ACC112 (cell line): ENCODE results near the gene APOL3.
"Not testable (repeated sequence)": the region's sequence is repeated elsewhere in the genome, so short reads cannot be mapped to it uniquely, and the experiment has no call there.

Experiments used
- H2AFZ ChIP-seq: fragments of 200-600 bp; sonication (generic); one replicate; pipeline ENCODE4 v1.6.0; 2017; ENCODE audit warnings: antibody characterized with exemption, low read length; ENCODE audit not compliant: unreplicated experiment
- H3K27ac ChIP-seq: fragments of 200-600 bp; sonication (generic); 2 replicates; pipeline ENCODE4 v1.5.1; 2014; ENCODE audit warnings: low read depth, mild to moderate bottlenecking, antibody characterized with exemption, low read length, moderate library complexity
- H3K27me3 ChIP-seq: fragments of 200-600 bp; sonication (generic); 2 replicates; pipeline ENCODE4 v1.6.1; 2014; ENCODE audit warnings: mild to moderate bottlenecking, antibody characterized with exemption, low read length, moderate library complexity, mixed read lengths; ENCODE audit not compliant: insufficient read depth
- H3K36me3 ChIP-seq: fragments of 200-600 bp; sonication (generic); 2 replicates; pipeline ENCODE4 v1.6.1; 2016; ENCODE audit warnings: mild to moderate bottlenecking, antibody characterized with exemption, low read length, moderate library complexity, mixed read lengths; ENCODE audit not compliant: insufficient read depth
- H3K4me1 ChIP-seq: fragments of 200-600 bp; sonication (generic); one replicate; pipeline ENCODE4 v1.6.1; 2016; ENCODE audit warnings: low read length, mixed read lengths; ENCODE audit not compliant: insufficient read depth, unreplicated experiment, control insufficient read depth
- H3K4me3 ChIP-seq: fragments of 200-600 bp; sonication (generic); 2 replicates; pipeline ENCODE4 v1.5.1; 2014; ENCODE audit warnings: mild to moderate bottlenecking, low read depth, low read length
- H3K79me2 ChIP-seq: fragments of 200-600 bp; sonication (generic); one replicate; pipeline ENCODE4 v1.6.0; 2016; ENCODE audit warnings: low read length; ENCODE audit not compliant: control insufficient read depth, unreplicated experiment, insufficient read depth

Gene APOL3

DNA sequence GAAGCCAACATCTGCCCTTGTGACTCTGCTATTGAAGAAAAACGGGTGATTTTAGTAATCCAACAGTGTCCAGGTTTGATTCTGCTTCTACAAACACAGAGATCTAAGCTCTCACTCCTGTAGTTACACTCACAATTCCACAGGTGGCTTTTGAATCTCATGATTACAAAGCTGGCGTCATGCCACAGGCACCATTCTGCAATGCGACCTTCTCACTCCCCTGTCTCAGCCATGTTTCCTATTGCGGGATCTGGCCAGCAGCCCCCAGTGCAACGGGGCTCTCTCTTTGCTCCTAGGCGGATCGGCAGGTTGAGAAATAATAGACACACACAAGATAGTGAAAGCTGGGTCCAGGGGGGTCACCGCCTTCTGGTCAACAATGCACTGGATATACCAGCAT is 42.4 kb upstream of the APOL3 start:
- not testable (repeated sequence) for H3K4me1 ChIP-seq, H3K79me2 ChIP-seq, H3K27me3 ChIP-seq, H2AFZ ChIP-seq, H3K4me3 ChIP-seq, H3K36me3 ChIP-seq, H3K27ac ChIP-seq

DNA sequence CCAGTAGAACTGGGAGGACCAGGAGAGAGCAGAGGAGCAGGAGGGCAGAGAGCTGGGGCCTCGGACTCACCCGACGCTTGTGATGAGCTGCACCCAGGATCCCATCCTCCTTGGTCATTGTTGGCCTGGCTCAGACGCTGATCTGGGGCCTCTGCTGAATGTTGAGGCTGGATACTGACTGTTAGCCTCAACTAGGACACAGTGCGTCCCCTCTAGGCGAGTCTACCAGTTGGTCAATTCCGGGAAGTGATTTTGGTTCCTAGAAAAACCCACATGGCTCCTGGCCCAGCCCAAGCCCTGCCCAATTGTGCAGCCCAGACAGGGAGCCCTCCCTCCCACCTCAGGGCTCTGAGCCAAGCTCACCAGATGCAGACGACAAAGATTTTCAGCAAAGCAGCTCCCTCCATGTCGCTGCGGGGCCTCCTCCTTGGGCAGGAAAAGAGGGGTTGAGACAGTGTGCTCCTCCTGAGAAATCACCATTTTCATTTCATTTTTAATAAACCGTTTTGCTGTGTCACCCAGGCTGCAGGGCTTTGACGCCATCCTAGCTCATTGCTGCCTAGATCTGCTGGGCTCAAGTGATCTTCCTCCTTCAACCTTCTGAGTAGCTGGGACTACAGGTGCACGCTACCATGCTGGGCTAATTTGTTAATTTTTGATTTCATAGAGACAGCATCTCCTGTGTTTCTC is 41.2 kb upstream of the APOL3 start, which contains the start of gene APOL4:
APOL4 (minus strand) TSS at position 180 of the 690 bp plus-strand sequence; CDS start at position 105, 75 bp downstream.
- no peaks in the 10 kb centered on the region for H3K79me2 ChIP-seq
- H3K4me3 ChIP-seq, result no peak within 1 kb of the TSS
- H3K4me1 ChIP-seq, result no peaks in the 10 kb centered on the region
- no peak within 1 kb of the TSS for H3K27ac ChIP-seq
- H3K27me3 ChIP-seq, result no peaks in the 10 kb centered on the region
- H3K36me3 ChIP-seq, result no peaks in the 10 kb centered on the region
- no peak within 1 kb of the TSS for H2AFZ ChIP-seq

DNA sequence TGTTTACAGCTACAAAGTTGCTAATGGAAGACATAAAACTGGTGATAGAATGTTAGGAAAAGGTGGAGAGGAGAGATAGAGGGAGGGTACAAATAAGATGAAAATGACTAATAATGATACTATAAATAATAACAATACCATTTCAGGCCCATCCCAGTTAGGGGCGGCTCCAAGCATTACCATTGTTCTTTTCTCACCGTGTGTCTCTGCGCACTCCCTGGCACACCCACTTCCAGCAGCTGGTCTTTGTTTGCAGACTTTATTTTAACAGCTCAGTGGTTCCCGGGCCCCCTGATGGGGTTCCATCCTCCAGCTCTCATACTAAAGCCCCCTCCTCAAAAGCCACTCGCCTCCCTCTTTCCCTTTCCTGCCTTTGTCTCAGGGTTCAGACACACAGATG is 40.5 kb upstream of the APOL3 start:
- H3K27ac ChIP-seq, H2AFZ ChIP-seq, H3K4me1 ChIP-seq, H3K79me2 ChIP-seq, H3K36me3 ChIP-seq, H3K4me3 ChIP-seq, H3K27me3 ChIP-seq: not testable (repeated sequence)

DNA sequence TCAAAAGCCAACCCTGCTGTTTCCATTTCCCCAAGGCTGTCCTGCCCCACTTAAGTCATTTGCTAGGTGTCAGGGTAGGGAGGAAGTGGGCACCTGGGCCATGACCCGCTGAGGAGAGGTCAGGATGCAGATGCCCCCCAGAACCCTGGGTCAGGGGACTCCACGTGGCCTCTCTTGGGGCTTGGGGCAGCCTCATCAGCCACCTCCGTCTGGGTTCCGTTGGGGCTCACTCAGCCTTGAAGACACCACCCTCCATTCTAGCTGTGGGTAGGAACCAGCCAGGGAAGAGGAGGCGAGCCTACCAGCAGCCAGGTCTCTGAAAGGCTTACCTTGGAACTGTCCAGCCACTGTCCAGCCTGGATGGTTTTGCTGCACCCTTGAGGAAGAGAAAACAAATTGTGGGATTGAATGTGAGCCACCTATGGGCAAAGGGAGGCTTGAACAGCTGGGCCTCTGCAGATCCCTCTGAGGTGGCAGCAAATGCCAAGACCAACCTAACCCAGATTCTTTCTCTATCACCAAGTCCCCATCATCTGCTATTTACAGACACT is 38.5 kb upstream of the APOL3 start:
- Histone ChIP-seq H3K27ac (no peak overlapping the region), H3K36me3 (no peaks in the 10 kb centered on the region), H2AFZ (no peak overlapping the region), H3K4me3 (no peak overlapping the region), H3K79me2 (no peaks in the 10 kb centered on the region), H3K27me3 (no peaks in the 10 kb centered on the region), H3K4me1 (no peaks in the 10 kb centered on the region)

DNA sequence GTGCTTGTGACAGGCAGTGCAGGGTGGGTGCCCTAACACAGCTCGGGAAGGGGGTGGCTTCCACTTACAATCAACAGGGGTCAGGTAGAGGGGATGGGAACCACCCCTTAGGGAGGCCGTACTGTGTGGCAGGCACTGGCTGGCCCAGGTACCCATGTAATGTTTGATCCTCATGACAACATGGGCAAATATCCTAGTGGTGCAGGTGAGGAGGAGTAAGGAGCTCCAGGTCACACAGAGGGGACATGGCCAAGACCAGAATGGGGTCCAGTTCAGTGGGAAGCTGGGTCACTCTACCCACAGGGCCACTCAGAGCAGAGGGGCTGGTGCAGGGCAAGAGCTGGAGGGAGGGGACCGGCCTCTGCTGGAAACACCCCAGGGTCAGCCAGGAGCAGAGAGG is 38.0 kb upstream of the APOL3 start:
- Histone ChIP-seq H3K27ac (no peak overlapping the region), H3K4me3 (no peak overlapping the region), H3K4me1 (no peaks in the 10 kb centered on the region), H3K27me3 (no peaks in the 10 kb centered on the region), H2AFZ (no peak overlapping the region), H3K36me3 (no peaks in the 10 kb centered on the region), H3K79me2 (no peaks in the 10 kb centered on the region)

DNA sequence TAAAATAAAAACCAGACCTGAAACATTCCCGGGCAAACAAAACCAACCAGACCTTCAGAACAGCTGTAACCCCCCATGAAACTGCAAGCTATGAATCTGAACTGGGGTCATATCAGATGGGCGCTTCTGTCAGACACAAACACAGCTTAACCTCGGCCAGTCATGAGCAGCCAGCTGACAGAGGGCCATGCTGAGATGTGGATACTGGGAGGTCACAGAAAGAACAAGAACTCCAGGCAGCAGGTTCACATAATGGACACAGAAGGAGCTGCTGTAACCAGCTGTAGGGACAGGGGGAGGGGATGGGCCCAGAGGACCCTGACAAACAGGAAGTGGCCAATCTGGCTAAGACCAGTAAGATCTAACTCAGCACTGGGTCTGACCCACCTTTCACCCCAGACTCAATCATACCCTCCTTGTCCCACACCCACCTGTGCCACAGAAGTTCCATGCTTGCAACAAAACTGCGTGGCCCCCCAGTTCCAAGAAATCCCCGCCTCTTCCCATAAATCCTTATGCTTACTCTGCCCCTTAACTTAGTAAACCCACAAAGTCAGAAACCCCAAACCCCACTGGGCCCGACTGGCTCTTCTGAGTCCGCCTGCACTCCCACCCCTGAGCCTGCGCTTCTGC is 37.1 kb upstream of the APOL3 start:
- no peak overlapping the region for H2AFZ ChIP-seq
- H3K27ac ChIP-seq, result no peak overlapping the region
- H3K36me3 ChIP-seq, result no peaks in the 10 kb centered on the region
- no peaks in the 10 kb centered on the region for H3K27me3 ChIP-seq
- H3K79me2 ChIP-seq, result no peaks in the 10 kb centered on the region
- H3K4me1 ChIP-seq, result no peaks in the 10 kb centered on the region
- no peak overlapping the region for H3K4me3 ChIP-seq

DNA sequence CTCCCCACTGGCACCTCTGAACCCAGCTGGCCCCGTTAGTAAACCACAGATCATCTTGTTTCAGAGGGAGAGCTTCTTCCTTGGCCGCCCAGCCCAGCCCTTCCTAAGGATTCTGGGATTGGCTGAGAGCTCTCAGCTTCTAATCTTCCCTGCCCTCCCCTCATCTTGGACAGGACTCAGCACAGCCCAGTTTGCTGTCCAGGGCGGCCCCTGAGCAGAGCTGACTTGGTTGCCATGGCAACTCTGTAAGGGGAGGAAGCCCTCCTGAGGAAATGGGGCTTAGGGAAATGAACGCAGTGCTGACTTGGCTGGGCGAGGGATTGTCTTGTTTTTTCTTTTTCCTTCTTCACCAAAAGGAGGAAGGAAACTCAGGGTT is 36.5 kb upstream of the APOL3 start:
- no peaks in the 10 kb centered on the region for H3K4me1 ChIP-seq
- H3K27me3 ChIP-seq, result no peaks in the 10 kb centered on the region
- H3K27ac ChIP-seq, result no peak overlapping the region
- H3K36me3 ChIP-seq, result no peaks in the 10 kb centered on the region
- no peak overlapping the region for H2AFZ ChIP-seq
- H3K79me2 ChIP-seq, result no peaks in the 10 kb centered on the region
- H3K4me3 ChIP-seq, result no peak overlapping the region

DNA sequence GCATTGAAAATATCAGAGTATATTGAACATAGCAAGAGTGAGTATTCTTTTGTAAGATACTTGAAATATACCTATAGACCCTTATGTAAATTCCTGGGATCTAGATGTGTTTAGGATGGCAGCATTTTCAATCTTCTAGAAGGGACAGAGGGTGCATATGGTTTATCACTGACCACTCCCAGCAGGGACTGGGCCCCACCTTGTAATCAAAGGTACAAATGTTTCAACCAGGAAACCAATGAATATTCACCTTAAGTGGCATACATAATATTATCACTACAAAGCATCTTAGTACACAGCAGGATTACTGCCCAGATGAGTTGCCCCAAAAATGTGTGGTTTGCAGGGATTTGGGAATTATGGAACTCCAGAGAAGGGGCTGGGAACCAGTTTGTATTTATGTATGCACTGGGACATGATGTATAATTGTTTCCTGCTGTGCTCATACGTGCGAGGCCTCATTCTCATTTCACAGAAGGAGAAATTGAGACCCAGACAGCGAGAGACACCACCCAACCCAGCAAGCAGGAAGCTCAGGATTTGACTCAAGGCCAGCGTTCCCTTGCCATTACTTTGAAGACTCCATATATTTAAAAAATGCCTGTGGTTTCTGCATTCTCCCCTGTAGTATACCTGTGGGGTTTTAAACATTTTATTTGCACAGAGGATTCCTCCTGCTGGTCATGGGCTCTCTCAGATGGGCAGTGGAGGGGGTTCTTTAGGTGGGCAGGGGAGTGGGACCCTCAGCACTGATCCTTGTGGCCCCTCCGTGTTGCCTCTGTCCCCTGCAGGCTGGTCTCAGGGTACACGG is 35.9 kb upstream of the APOL3 start:
- Histone ChIP-seq H2AFZ (no peak overlapping the region), H3K36me3 (no peaks in the 10 kb centered on the region), H3K4me1 (no peaks in the 10 kb centered on the region), H3K27me3 (no peaks in the 10 kb centered on the region), H3K27ac (no peak overlapping the region), H3K79me2 (no peaks in the 10 kb centered on the region), H3K4me3 (no peak overlapping the region)

DNA sequence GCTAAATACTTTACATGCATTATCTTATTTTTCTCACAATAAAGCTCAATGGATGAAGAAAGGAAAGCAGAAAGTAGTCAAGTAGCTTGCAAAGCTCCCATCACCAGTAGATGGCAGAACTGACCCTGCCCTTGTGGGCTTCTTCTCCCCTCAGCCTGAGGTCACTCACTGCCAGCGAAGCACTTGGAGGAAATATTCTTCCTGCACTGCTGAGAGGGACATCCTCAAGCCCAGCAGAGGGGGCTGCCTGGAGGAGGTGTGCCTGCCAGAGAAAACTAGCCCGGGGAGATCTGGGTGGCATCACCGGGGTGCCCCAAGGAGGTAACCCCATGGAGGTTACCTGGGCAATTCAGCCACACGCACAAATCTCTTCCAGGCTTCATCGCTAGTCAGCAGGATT is 34.4 kb upstream of the APOL3 start:
- Histone ChIP-seq H3K27me3 (no peaks in the 10 kb centered on the region), H2AFZ (no peak overlapping the region), H3K4me1 (no peaks in the 10 kb centered on the region), H3K27ac (no peak overlapping the region), H3K36me3 (no peaks in the 10 kb centered on the region), H3K79me2 (no peaks in the 10 kb centered on the region), H3K4me3 (no peak overlapping the region)

DNA sequence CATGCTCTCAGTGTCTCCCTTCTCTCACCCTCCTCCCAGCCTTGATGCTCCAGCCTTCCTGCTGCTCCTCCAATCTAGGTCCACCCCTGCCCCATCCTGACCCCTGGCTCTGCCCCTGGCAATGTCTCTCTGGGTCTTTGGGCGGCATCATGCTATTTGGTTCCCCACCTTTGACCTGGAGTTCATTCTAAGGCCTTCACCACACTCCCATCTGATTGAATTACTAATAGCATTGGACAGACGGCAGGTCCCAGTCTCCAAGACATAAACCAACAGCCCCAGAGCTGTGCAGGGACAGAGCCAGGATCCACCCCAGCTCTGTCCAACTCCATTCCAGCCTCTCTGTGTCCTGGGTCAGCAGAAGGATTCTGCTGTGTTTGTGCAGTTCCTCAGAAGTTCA is 33.8 kb upstream of the APOL3 start:
- H2AFZ ChIP-seq, result no peak overlapping the region
- no peak overlapping the region for H3K27ac ChIP-seq

More for the DNA sequence above, 33.8 kb upstream of the APOL3 start:
- no peaks in the 10 kb centered on the region for H3K36me3 ChIP-seq
- H3K4me3 ChIP-seq, result no peak overlapping the region
- no peaks in the 10 kb centered on the region for H3K27me3 ChIP-seq
- H3K4me1 ChIP-seq, result no peaks in the 10 kb centered on the region
- H3K79me2 ChIP-seq, result no peaks in the 10 kb centered on the region
